COLO668 (cell line): ENCODE measurements around the gene CXCL16.

Experiments
- DNase-seq: peaks from one replicate; lab custom pipeline; 2025; ENCODE audit not compliant: unreplicated experiment; lab: John Stamatoyannopoulos, UW

The CXCL16 gene, protein sequence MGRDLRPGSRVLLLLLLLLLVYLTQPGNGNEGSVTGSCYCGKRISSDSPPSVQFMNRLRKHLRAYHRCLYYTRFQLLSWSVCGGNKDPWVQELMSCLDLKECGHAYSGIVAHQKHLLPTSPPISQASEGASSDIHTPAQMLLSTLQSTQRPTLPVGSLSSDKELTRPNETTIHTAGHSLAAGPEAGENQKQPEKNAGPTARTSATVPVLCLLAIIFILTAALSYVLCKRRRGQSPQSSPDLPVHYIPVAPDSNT

DNA sequence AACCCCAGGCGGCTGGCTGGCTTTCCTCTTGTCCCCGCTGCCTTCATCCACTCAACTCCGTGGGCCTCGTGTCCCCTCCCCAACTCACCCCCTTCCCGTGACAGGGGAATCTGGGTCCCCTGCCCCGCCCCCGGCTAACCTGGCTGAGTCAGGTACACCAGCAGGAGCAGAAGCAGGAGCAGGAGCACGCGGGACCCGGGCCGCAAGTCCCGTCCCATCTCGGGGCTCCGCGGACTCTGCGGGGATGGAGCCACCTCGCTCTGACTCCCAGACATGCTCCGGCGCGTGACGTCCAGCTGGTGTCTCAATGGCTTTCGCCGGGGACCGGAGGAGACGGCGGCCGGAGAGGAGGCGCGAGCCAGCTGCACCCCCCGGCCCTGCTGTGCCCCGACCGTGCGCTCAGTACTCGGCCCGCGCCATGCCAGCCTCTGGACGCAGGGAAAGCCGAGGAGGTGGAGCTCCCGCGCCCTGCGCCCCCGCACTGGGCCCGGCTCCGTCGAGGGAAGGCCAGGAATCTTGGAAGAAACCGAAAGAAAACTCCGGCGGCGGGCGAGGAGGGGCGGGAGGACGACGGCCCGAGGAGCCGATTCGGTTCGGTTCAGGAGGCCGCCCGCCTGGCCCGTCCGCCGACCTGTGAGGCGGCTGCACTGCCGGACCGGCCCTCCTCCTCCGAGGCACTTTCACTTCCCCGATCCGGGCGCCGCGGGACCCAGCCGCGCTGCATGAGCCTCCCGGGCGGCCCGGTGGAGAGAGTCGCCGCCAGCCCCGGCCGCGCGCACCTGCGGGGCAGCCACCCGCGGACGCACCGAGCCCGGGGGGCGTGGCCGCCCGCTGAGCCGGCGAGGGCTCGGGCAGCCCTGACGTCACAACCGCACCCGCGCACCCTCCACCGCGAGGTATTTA lies at the start of gene CXCL16, which contains the start of gene ZMYND15:
Gene CXCL16 (minus strand): TSS at position 807 of the 903 bp plus-strand sequence. CDS start 589 bp downstream, at position 218.
Gene ZMYND15 (plus strand): TSS at position 712 of the 903 bp plus-strand sequence. CDS start 716 bp downstream, outside the sequence.
- peak; percentile 45 for DNase-seq

DNA sequence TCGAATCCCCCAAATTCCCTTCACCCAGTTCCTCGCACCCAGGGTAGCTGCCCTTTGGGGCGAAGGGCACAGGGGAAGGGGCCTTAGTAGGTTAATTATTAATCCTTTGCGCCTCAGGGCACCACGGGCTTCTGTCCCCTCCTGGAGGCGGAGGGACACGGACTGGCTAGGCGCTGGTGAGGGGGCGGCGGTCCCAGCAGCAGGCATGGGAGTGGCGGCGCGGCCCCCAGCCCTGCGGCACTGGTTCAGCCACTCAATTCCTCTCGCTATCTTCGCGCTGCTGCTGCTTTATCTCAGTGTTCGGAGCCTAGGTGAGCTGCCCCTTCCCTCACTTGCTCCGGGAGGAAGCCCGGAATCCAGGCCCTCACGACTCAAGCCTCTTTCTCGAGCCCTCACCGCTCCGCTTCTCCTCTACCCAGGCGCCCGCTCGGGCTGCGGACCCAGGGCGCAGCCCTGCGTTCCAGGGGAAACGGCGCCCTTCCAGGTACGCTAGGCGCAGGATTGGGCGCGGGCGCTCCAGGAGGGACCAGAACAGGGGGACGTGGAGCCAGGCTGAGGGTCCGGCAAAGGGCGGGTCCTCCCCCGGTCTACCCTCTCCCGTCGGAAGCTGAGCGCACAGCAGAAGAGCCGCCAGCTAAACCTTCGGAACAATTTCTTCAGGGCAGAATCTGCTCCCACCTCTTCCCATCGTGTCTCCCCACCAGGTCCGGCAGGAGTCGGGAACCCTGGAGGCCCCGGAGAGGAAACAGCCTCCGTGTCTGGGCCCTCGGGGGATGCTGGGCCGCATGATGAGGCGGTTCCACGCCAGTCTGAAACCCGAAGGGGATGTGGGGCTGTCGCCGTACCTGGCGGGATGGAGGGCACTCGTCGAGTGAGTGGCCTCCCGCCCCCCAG lies 49.3 kb upstream of the CXCL16 start, which contains the start of gene GLTPD2:
Gene GLTPD2 (plus strand): TSS at position 158 of the 894 bp plus-strand sequence. CDS start 48 bp downstream, at position 206.
- peak; percentile 26 for DNase-seq

DNA sequence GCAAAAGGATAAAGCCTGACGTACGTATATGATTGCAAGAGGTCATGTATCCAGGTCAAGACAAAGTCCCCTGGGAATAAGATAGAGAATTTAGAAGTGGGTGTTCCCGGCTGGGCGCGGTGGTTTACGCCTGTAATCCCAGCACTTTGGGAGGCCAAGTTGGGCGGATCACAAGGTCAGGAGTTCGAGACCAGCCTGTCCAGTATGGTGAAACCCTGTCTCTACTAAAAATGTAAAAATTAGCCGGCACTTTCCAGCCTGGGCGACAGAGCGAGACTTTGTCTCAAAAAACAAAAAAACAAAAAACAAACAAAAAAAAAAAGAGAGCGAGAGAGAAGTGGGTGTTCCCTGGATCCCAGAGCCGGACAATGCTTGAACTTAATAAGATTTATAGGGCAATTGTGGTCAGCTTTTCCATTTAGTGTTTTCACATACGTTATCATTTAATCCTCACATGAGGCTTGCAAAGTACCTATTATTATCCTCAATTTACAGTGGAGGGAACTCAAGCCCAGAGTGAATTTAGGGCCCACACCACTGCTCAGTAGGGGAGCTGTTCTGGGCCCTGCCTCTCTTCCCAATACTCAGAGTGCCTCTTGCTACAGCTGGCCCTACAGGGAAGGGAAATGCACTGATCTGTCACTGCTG lies 48.6 kb upstream of the CXCL16 start:
- DNase-seq: no peak

DNA sequence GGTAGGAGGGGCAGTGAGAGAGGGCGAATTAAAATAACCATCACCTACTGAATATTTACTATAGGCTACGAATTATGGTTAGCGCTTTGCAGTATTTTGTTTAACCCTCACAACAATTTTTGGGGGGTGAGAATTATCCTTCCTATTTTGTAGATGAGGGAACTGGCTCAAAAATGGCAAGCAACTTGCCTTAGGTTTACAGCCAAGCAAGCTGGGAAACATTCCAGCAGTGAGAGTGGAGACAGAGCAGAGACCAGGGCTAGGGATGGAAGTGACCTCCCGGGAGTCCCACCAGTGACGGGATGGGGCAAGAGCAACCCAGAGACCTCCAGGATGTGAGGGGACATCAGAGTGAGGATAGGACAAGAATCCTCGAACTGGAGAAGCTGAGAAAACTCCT lies 46.8 kb upstream of the CXCL16 start:
- DNase-seq: no peak

DNA sequence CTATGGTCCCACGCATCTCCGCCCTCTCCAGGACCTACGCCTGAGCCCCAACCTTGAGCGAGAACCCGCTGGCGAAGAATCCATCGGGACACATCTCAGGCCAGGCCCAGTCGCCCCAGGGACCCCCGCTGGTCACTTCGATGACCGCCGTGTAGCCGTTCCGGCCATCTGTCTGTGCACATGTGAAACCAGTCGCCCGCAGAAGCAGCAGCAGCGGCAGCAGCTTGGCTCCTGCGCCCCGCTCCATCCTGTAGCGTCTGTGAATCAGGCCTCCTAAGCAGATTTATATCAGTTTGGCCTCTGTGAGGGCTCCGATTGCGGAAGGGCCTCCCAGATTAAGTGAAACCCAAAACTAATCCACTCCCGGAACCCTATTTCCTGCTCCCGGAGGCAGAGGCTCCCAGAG lies 46.4 kb upstream of the CXCL16 start, which contains the start of gene VMO1:
Gene VMO1 (minus strand): TSS at position 259 of the 406 bp plus-strand sequence. CDS start 12 bp downstream, at position 247.
- DNase-seq: no peak

DNA sequence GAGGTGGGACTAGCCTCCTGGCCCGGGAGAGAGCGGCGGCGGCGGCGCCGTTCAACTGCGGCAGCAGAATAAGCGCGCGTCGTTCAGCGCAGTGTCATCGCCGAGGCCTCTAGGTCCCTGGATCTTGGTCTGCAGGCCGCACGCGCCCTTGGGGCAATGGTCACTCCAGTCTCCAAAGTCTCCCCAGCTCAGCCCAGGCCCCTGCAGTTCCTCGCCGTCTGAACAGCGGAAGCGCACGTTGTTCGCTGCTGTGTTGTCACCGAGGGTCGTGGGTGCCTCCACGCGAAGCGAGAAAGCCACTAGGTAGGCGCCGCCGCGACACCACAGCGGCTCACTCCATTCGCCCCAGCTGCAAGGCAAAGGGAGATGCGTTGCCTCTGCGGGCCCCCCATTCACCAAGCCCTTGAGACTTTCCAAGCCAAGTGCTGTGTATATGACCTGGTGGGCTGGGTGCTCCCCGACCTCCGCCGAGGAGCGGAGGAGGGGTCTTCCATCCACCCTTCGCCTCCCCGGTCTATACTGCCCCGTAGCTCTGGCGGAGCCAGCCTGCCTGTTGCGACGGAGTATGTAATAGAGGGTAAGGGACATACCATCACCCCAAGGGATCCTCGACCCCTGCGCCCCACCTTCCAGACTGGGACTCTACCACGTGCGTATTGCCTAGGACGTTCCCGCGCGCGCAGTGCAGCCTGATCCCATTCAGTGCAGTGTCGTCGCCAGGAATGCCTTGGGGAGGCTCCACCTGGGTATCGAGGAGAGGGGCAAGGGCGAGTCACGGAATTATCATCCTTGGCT lies 45.8 kb upstream of the CXCL16 start:
- no peak for DNase-seq

DNA sequence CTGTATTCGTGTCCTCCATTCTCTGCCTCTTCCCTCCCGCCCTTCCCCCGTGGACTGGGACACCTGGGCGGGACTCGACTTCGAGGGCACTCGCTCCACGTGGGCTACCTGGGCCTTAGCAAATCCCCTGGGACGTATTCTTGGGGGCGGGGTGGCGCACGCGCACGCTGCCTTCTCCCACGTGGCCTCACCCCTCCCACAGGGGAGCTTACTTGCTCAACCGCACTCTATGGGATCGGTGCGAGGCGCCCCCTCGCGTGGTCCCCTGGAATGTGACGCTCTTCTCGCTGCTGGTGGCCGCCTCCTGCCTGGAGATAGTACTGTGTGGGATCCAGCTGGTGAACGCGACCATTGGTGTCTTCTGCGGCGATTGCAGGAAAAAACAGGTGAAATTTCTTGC lies 42.9 kb upstream of the CXCL16 start:
- DNase-seq: peak; percentile 1

DNA sequence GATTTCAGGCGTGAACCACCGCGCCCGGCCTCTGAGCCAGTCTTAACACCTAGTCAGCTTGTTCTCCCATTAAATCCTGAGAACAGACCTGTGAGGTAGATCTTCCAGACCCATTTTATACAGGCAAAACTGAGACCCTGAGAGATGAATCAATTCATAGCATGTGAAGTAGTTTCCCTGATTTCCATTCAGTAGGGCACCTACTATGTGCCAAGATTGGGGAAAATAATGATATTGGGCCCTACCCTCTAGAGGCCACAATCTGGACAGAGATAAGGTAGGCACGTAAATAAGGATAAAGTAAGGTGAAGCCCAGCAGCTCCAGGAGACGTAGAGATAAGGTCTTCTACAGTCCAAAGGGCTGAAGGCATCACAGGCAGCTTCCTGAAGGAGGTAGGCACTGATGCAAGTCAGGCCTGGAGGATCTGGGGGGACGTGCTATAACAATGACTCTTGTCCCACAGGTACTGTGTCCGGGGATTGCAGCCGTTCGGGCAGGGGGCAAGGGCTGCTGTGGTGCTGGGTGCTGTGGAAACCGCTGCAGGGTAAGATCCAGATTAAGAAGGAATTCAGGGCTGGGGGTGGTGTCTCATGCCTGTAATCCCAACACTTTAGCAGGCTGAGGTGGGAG lies 40.7 kb upstream of the CXCL16 start:
- DNase-seq: no peak

DNA sequence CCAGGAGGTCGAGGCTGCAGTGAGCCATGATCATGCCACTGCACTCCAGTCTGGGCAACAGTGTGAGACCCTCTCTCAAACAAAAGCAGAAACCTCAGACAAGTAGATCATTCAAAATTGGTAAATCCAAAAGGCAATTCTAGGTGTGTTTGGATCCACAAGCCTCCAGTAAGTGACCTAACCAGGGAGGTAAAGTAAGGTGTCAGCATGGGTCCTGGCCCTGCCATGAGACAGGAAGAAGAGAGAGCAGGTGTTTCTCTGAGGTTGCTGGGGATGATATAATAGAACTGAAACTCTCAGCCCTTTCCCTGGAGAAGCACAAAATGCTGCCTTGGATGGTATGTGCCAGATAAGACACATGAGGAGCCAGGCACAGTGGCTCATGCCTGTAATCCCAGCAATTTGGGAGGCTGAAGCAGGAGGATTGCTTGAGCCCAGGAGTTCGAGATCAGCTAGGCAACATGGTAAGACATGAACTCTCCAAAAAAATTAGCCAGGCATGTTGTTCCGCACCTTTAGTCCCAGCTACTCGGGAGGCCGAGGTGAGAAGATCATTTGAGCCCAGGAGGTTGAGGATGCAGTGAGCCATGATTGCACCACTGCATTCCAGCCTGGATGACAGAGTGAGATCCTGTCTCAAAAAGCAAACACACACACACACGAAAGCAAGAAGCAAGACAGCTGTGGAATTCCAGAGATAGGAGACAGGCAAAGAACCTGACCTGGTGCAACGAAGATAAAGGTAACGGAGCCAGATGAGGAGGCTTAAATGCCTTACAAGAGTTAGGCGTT lies 38.4 kb upstream of the CXCL16 start:
- no peak for DNase-seq

DNA sequence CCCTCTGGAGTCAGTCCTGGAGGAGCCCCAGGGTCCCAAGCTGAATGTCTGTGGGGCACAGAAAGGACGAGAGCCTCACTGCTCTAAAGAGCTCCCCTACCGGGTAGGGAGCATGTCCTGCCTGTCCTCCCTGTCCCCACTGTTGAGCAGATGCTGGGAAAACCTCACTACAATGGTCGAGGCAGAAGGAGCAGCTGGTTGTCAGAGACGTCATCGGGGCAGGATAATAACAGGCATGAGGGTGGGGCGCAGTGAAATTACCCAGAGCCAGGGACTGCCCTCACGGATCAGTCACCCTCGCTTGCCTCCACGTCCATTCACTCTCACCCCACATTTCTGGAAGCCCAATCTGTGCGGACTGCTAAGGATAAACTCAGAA lies 32.5 kb upstream of the CXCL16 start:
- DNase-seq: peak; percentile 15

DNA sequence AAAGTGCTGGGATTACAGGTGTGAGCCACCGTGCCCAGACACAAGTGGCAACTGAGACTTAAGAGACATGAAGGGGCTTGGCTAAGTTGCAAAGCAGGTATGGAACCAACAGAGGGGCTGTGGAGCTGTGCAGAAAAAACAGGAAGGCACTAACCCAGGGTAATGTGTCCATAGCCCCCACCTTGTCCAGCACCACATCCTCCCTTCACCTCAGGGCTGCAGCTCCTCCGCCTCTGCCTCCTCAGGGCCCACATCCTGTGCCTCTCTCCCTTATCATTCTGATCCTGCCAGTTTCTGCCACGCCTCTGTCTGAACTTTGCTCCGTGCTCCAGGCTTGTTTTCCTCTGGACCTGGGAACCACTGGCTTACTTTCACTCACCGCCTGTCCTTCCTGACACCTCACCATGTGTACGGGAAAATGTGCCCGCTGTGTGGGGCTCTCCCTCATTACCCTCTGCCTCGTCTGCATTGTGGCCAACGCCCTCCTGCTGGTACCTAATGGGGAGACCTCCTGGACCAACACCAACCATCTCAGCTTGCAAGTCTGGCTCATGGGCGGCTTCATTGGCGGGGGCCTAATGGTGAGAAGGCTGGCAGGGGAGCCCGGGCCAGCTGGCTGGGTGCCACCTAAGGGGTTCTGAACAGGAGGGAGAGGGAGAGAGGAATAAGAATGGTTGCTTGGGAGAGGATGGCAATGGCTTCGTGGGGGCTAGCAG lies 31.9 kb upstream of the CXCL16 start, which contains the start of gene TM4SF5:
Gene TM4SF5 (plus strand): TSS at position 368 of the 716 bp plus-strand sequence. CDS start 37 bp downstream, at position 405.
- peak; percentile 20 for DNase-seq

DNA sequence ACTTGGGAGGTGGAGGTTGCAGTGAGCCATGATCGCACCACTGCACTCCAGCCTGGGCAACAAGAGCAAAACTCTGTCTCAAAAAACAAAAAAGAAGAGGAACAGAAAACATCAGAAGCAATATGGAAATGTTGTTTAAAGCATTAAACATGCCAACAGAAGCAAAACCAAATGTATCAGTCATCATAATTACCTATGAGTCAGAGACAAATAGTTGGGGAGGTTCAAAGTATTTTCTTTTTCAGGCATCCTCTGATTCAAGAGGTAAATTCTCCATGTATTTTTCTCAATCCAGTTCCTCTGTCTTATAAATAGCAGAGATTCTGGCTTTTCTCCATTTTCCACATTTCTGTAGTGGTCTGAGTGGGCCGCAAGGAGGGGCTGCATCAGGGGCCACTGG lies 29.9 kb upstream of the CXCL16 start:
- DNase-seq: no peak

DNA sequence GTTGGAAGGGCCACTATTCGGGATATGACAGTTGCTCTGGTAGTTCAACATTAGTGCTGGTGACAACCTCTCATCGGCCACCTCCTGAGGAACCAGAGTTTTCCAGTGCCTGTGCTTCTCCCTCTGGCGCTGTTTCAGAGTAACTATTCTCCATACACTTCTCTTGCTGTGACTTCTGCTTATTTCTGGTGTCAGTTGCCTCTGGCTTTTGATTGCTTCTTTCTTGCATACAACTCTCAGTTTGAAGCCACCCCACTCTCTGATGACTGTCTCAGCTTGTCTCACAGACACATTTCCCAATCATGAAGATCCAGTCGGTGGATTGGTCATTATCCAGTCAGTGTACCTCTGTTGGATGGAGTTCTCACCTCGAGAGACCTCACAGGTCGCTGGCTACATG lies 28.6 kb upstream of the CXCL16 start:
- DNase-seq: no peak

DNA sequence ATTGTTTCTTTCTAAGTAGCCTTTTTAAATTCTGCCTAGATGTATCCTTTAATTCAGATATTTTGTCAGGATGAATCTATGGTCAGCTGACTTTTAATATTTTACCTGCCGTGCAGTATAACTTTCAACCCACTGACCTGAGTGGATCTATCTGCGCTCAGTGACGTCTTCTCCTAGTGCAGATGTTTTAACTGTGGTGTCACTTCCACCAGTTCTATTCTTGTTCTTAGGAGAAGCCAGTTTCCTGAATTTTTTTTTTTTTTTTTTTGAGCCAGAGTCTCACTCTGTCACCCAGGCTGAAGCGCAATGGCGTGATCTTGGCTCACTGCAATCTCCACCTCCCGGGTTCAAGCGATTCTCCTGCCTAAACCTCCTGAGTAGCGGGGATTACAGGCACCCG lies 27.0 kb upstream of the CXCL16 start:
- DNase-seq: no peak

DNA sequence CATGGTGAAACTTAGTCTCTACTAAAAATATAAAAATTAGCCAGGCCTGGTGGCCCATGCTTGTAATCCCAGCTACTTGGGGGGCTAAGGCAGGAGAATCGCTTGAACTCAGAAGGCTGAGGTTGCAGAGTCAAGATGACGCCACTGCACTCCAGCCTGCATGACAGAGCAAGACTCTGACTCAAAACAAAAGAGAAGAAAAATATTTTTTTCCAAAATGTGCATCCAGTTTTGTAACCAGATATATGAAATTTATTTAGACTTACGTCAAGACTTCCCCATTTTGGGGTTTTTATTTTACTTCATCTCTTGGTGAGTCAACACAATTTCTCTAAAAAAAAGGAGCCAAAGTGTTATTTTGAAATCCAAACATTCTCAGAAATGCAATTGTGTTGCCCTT lies 26.5 kb upstream of the CXCL16 start:
- no peak for DNase-seq

DNA sequence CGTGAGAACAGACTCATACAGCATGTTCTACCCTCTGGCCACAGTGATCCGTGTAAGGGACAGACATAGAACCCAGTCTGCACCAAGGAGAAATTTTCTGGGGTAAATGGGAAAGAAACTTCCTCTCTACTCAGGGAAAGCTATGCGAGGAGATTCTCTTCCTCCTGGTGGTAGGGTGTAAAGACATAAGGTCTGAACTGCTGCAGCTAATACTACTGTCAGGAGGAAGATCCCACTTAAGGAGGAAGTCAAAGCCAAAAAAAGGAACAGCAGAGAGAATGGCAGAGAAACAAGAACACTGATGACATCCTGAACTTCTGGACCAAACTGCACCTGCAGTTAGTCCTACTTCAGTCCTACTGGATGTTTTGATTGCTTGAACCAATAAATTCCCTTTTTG lies 24.9 kb upstream of the CXCL16 start:
- DNase-seq: no peak

DNA sequence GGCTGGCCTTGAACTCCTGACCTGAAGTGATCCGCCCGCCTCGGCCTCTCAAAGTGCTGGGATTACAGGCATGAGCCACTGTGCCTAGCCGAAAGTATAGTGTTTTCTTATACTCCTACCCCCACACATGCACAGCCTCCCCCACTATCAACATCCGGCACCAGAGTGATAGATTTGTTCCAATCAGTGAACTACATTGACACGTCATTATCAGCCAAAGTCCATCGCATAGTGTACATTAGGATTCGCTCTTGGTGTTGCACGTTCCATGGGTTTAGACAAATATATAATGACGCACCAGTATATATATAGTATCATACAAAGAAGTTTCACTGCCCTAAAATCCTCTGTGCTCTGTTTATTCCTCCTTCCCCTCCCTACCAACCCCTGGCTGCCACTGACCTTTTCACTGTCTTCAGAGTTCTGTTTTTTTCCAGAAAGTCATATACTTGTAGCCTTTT lies 20.1 kb upstream of the CXCL16 start:
- DNase-seq: no peak
